Measurements from ENCODE around the gene PIAS4.

Gene PIAS4

GRCh38 chr19:4019578-4019977 lies 12.0 kb downstream of the PIAS4 start:
- peaks cover 10% of the 10 kb centered on the region for H3K4me1 ChIP-seq

GRCh38 chr19:4023600-4024398 lies 16.3 kb downstream of the PIAS4 start:
- H3K36me3 ChIP-seq: peaks cover 37% of the 10 kb centered on the region

More at GRCh38 chr19:4019578-4019977, 12.0 kb downstream of the PIAS4 start:
- Histone ChIP-seq H3K9me3 (no peaks in the 10 kb centered on the region), H3K36me3 (peaks cover 42% of the 10 kb centered on the region), H3K4me3 (ENCODE audit: low read depth, low read length) (no peak overlapping the region), H3K27me3 (no peaks in the 10 kb centered on the region)
- no peak for TF ChIP-seq CTCF (IDR thresholded peaks at IDR 0.05; ENCODE audit: low read depth, low read length)
- peak; percentile 10 for DNase-seq

GRCh38 chr19:4025317-4025716 lies 17.8 kb downstream of the PIAS4 start:
- no peak for TF ChIP-seq CTCF (IDR thresholded peaks at IDR 0.05; ENCODE audit: low read depth, low read length)
- Histone ChIP-seq H3K4me1 (no peaks in the 10 kb centered on the region), H3K4me3 (ENCODE audit: low read depth, low read length) (no peak overlapping the region), H3K9me3 (no peaks in the 10 kb centered on the region), H3K36me3 (peaks cover 42% of the 10 kb centered on the region), H3K27me3 (no peaks in the 10 kb centered on the region)
- DNase-seq: no peak

More at GRCh38 chr19:4023600-4024398, 16.3 kb downstream of the PIAS4 start:
- DNase-seq: no peak
- no peaks in the 10 kb centered on the region for H3K9me3 ChIP-seq
- TF ChIP-seq CTCF (IDR thresholded peaks at IDR 0.05; ENCODE audit: low read depth, low read length): no peak
- no peaks in the 10 kb centered on the region for H3K4me1 ChIP-seq
- H3K27me3 ChIP-seq: no peaks in the 10 kb centered on the region
- H3K4me3 ChIP-seq (ENCODE audit: low read depth, low read length): no peak overlapping the region

GRCh38 chr19:4027146-4027545 lies 19.6 kb downstream of the PIAS4 start:
- Histone ChIP-seq H3K27me3 (no peaks in the 10 kb centered on the region), H3K4me1 (no peaks in the 10 kb centered on the region), H3K9me3 (no peaks in the 10 kb centered on the region), H3K4me3 (ENCODE audit: low read depth, low read length) (no peak overlapping the region), H3K36me3 (peaks cover 32% of the 10 kb centered on the region)
- no peak for TF ChIP-seq CTCF (IDR thresholded peaks at IDR 0.05; ENCODE audit: low read depth, low read length)
- no peak for DNase-seq

- peak; percentile 7 for DNase-seq
- H3K27me3 ChIP-seq: no peaks in the 10 kb centered on the region
- no peak for TF ChIP-seq CTCF (IDR thresholded peaks at IDR 0.05; ENCODE audit: low read depth, low read length)
- H3K4me1 ChIP-seq: no peaks in the 10 kb centered on the region
- no peak overlapping the region for H3K4me3 ChIP-seq (ENCODE audit: low read depth, low read length)
- H3K36me3 ChIP-seq: peaks cover 35% of the 10 kb centered on the region
- H3K9me3 ChIP-seq: no peaks in the 10 kb centered on the region
These were observed 21.1 kb downstream of the PIAS4 start for GRCh38 chr19:4028334-4029246.

Data from BE2C (cell line).